Thyroid gland (tissue), 4 donors: ENCODE data around the gene TNNC1. TPM values are rescaled to one million over a fixed set of nuclear protein-coding genes. Genes with fewer than 3 reads are reported as not detected.

Experiments used
- DNase-seq, 2 donors: peaks; one replicate each; pipeline ENCODE4 v3.0.0-alpha.2; 2019
- H3K27ac ChIP-seq, 3 donors: fragments of 200-600 bp; sonication (generic); 1 replicate in 2 of 3; 2 replicates in 1 of 3; pipeline ENCODE4 v1.5.1; 2016 to 2019; ENCODE audit warnings: mild to moderate bottlenecking in 1 of 3, moderate library complexity in 1 of 3
- H3K27me3 ChIP-seq: fragments of 200-600 bp; sonication (generic); one replicate; pipeline ENCODE4 v1.5.1; 2019
- H3K36me3 ChIP-seq, 2 donors: fragments of 200-600 bp; sonication (generic); one replicate each; pipeline ENCODE4 v1.5.1; 2016 to 2019
- H3K4me1 ChIP-seq, 2 donors: fragments of 200-600 bp; sonication (generic); one replicate each; pipeline ENCODE4 v1.5.1; 2017 to 2019
- H3K4me3 ChIP-seq, 3 donors: fragments of 200-600 bp; sonication (generic); replicated peaks in 1 of 3; 1 replicate in 2 of 3; 2 replicates in 1 of 3; pipeline ENCODE4 v1.5.1; 2016; ENCODE audit warnings: mild to moderate bottlenecking in 1 of 3
- H3K9me3 ChIP-seq: fragments of 200-600 bp; sonication (generic); one replicate; pipeline ENCODE4 v1.5.1; 2017
- CTCF ChIP-seq, 6 experiments: fragments of 200-600 bp in 3 of 6; fragments of 450-650 bp in 3 of 6; sonication (generic) in 3 of 6; IDR thresholded peaks; one replicate each; pipeline ENCODE4 v1.5.1; 2016 to 2019; ENCODE audit warnings: antibody characterized with exemption in 6 of 6, mild to moderate bottlenecking in 2 of 6, inconsistent platforms in 1 of 6, moderate library complexity in 1 of 6
- POLR2A ChIP-seq, 2 donors: fragments of 450-650 bp; IDR thresholded peaks; one replicate each; pipeline ENCODE4 v1.6.1; 2017; ENCODE audit warnings: antibody characterized with exemption in 2 of 2, mild to moderate bottlenecking in 2 of 2, moderate library complexity in 1 of 2
- WGBS, 2 donors: methylation state at CpG; one replicate each; pipeline ENCODE4 v1.1.5; 2017; 5-methylcytosine and 5-hydroxymethylcytosine counted together
- intact Hi-C: fragments of 100-400 bp; cut with DNase I; formaldehyde crosslinking; loops from one replicate; pipeline ENCODE4 v1.15.1; 2023
- total RNA-seq, 4 donors: library from RNA; depleted of rRNA; stranded (reverse); fragments of >200 nt; gene quantifications; one replicate each; pipeline ENCODE4 v1.2.3, GENCODE V29; 2016

TNNC1 gene
- total RNA-seq, 4 donors from 2014 or later = 4.0 to 43.5 (median 13.9) TPM

- no peak for DNase-seq
- Histone ChIP-seq H3K9me3 (no peaks in the 10 kb centered on the region), H3K27ac (no peak overlapping the region), H3K36me3 (no peaks in the 10 kb centered on the region), H3K27me3 (no peaks in the 10 kb centered on the region), H3K4me3 (no peak overlapping the region), H3K4me1 (no peaks in the 10 kb centered on the region)
- 69 to 92% methylated on average over 2 of the region's 2 CpGs for WGBS, 2 donors
- no peak for TF ChIP-seq POLR2A (IDR thresholded peaks at IDR 0.05)
- no peak for TF ChIP-seq CTCF (IDR thresholded peaks at IDR 0.05)
- intact Hi-C loops = no loop called here
Observed at GRCh38 chr3:52420388-52420787, 33.5 kb downstream of the TNNC1 start.

- 93 to 94% methylated on average over 3 of the region's 3 CpGs for WGBS, 2 donors
- no peaks in the 10 kb centered on the region for H3K9me3 ChIP-seq
- H3K4me3 ChIP-seq = no peak overlapping the region
- intact Hi-C loops = no loop called here
- no peaks in the 10 kb centered on the region for H3K27me3 ChIP-seq
- no peak for TF ChIP-seq CTCF (IDR thresholded peaks at IDR 0.05)
- no peak for TF ChIP-seq POLR2A (IDR thresholded peaks at IDR 0.05)
- H3K36me3 ChIP-seq = no peaks in the 10 kb centered on the region
- no peak for DNase-seq
- peaks cover 10 to 15% of the 10 kb centered on the region in 2 donors for H3K4me1 ChIP-seq
- no peak overlapping the region for H3K27ac ChIP-seq
Observed at GRCh38 chr3:52415800-52416199, 38.0 kb downstream of the TNNC1 start.

GRCh38 chr3:52408466-52408865 is 45.4 kb downstream of the TNNC1 start:
- no peaks in the 10 kb centered on the region for H3K27me3 ChIP-seq
- H3K9me3 ChIP-seq = no peaks in the 10 kb centered on the region
- no peak overlapping the region for H3K27ac ChIP-seq
- intact Hi-C loops = loop anchor here (10.0 kb wide), 1 partner anchor 174 kb away; the partner anchor contains the start of gene TWF2
- peak overlapping the region in 1 of 3 donors; percentile 96 for H3K4me3 ChIP-seq
- 93 to 96% methylated on average over 8 of the region's 8 CpGs for WGBS, 2 donors
- peaks cover 19 to 30% of the 10 kb centered on the region in 2 donors for H3K4me1 ChIP-seq
- peaks cover 29 to 42% of the 10 kb centered on the region in 2 donors for H3K36me3 ChIP-seq
- no peak for DNase-seq
- no peak for TF ChIP-seq POLR2A (IDR thresholded peaks at IDR 0.05)
- TF ChIP-seq CTCF (IDR thresholded peaks at IDR 0.05) = no peak

GRCh38 chr3:52407779-52408178 is 46.1 kb downstream of the TNNC1 start:
- Histone ChIP-seq H3K27me3 (no peaks in the 10 kb centered on the region), H3K4me1 (peaks cover 19 to 30% of the 10 kb centered on the region in 2 donors), H3K36me3 (peaks cover 36 to 49% of the 10 kb centered on the region in 2 donors), H3K9me3 (no peaks in the 10 kb centered on the region), H3K27ac (no peak overlapping the region), H3K4me3 (no peak overlapping the region)
- no peak for DNase-seq
- intact Hi-C loops = loop anchor here (10.0 kb wide), 1 partner anchor 173 kb away; the partner anchor contains the start of gene TWF2
- TF ChIP-seq POLR2A (IDR thresholded peaks at IDR 0.05) (no peak), CTCF (IDR thresholded peaks at IDR 0.05) (no peak)
- WGBS, 2 donors = 90 to 97% methylated on average over 3 of the region's 3 CpGs

- intact Hi-C loops = loop anchor here (10.0 kb wide), 1 partner anchor 172 kb away; the partner anchor contains the start of gene TWF2
- Histone ChIP-seq H3K9me3 (no peaks in the 10 kb centered on the region), H3K36me3 (peaks cover 44 to 57% of the 10 kb centered on the region in 2 donors)
Observed at GRCh38 chr3:52406791-52407510, 46.9 kb downstream of the TNNC1 start.

More at GRCh38 chr3:52406791-52407510, 46.9 kb downstream of the TNNC1 start:
- TF ChIP-seq CTCF (IDR thresholded peaks at IDR 0.05) (no peak), POLR2A (IDR thresholded peaks at IDR 0.05) (no peak)
- H3K4me3 ChIP-seq = no peak overlapping the region
- WGBS, 2 donors = 96 to 97% methylated on average over 15 to 20 of the region's 20 CpGs
- peaks cover 19 to 24% of the 10 kb centered on the region in 2 donors for H3K4me1 ChIP-seq
- no peak for DNase-seq
- H3K27ac ChIP-seq = no peak overlapping the region
- H3K27me3 ChIP-seq = no peaks in the 10 kb centered on the region
